Retinal pigment epithelial cell (primary cell): ENCODE measurements around the gene CDH13.

ENCODE experiments used
- DNase-seq: peaks from one replicate; pipeline ENCODE4 v3.0.0-alpha.2; 2010; ENCODE audit warnings: low read depth
- H3K4me3 ChIP-seq: 2 replicates; pipeline ENCODE4 v1.5.1; 2011; ENCODE audit warnings: mild to moderate bottlenecking, low read length, control low read depth, moderate library complexity
- TF ChIP-seq, protein P1 (sequence below): conservative IDR thresholded peaks from 2 replicates; pipeline ENCODE4 v1.5.1; 2011; ENCODE audit warnings: low read depth, low read length, control low read depth, inconsistent platforms

The CDH13 gene

DNA sequence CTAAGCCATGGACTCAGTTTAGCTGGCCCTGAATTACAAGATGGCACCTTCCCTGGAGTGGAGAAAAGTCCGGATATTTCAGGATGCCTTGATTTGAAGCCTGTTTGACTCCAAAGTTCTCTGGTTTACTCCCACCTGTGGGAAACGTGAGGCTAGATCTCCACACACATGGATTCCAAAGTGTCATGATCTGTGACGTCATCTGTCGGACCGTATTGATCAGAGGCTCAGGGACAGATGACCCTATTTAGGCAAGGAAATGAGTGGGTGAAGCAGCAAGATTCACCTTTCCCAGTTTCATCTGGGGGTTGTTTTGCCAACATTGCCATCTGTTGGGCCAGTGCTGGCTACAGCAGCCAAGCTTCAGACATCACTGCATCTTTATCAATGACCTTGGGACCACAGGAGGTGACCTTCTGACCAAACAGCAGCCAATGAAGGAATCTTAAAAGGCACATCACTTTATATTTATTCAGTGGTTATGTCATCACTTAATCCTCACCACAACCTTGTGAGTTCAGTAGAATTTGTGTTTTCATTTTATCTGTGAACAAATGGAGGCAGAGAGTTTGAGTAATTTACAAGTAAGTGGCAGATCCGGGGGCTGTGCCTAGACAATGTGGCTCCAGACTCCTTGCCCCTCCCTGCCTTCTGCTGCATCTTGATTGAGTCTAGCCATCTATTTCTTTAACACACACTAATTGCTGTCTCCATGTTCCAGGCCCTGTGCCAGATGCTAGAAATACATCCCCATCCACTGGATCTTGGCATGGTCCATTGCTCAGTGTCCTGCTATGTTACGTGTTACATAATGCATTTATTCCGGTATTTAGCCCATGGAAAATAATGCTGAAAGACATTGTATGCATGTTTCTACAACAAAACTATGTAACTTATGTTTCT, 1.5 kb upstream of the CDH13 start:
- TF ChIP-seq, protein P1, sequence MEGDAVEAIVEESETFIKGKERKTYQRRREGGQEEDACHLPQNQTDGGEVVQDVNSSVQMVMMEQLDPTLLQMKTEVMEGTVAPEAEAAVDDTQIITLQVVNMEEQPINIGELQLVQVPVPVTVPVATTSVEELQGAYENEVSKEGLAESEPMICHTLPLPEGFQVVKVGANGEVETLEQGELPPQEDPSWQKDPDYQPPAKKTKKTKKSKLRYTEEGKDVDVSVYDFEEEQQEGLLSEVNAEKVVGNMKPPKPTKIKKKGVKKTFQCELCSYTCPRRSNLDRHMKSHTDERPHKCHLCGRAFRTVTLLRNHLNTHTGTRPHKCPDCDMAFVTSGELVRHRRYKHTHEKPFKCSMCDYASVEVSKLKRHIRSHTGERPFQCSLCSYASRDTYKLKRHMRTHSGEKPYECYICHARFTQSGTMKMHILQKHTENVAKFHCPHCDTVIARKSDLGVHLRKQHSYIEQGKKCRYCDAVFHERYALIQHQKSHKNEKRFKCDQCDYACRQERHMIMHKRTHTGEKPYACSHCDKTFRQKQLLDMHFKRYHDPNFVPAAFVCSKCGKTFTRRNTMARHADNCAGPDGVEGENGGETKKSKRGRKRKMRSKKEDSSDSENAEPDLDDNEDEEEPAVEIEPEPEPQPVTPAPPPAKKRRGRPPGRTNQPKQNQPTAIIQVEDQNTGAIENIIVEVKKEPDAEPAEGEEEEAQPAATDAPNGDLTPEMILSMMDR: no peak
- H3K4me3 ChIP-seq: no peak overlapping the region
- no peak for DNase-seq

DNA sequence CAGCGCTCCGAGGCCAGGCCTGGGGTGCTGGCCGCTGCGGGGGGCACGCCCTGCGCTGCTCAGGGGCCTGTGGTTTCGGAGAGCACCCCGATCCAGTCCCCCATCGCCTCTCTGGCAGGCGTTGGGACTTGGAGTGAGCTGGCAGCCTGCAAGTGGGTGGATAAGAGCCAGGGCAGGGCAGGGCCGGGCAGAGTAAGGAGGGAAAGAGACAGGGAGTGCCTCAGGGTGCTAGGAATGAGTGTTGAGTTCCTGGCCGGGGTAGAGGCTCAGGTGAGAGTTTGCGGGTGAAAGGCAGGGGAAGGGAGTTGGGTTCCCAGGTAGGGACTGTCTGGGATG, 1.3 kb downstream of the CDH13 start:
- TF ChIP-seq, protein P1: no peak
- H3K4me3 ChIP-seq: peak overlapping the region; percentile 70
- DNase-seq: no peak

DNA sequence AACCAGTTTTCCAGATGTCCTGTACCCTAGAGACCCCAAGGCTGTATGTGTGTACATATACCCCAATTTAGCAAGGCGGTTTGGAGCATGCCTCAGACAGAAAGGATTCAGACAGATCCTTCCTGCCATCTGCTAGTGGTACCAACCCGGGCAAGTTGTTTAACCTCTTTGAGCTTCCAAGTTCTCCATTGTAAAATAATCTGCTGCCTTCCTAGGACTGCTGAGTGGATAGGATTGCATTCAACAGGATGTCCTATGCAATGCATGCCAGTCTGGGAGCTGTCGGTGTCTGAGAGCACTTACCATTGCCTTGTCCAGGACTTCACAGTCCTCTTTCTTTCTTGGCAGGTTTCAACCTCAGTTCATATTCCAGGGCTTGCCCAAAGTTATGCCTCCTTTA, 1.9 kb downstream of the CDH13 start:
- H3K4me3 ChIP-seq: no peak overlapping the region
- TF ChIP-seq, protein P1: no peak
- DNase-seq: no peak

DNA sequence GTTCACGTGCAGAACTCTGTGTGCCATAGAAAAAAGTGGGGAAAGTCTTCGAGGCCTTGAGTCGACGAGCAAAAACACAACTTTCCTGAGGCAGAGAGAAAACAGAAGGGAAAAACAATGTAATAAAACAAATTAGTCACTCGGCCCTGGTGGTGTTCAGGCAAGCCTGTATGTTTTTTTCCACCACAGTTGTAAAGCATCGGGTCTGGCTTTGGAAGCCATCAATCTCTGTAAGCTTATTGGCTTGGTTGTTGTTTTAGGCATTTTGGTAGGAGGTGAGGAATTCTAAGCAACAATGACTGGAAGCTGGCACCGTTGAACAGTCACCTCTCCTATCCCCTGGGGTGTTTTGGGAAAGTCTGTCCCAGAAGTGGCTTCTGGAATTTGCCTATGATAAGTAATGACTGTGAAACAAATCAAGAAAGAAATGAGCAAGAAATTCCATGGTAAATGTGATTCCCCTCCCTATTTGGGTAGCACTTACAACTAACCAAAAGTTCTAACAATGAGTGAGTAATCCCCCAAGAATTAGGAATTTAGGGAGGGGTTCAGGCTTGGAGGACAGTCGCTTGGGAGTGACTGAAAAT, 2.8 kb downstream of the CDH13 start:
- H3K4me3 ChIP-seq: no peak overlapping the region
- TF ChIP-seq, protein P1: no peak
- no peak for DNase-seq

GRCh38 chr16:82630219-82630618, 3.5 kb downstream of the CDH13 start:
- H3K4me3 ChIP-seq: no peak overlapping the region
- DNase-seq: no peak
- TF ChIP-seq, protein P1: no peak

DNA sequence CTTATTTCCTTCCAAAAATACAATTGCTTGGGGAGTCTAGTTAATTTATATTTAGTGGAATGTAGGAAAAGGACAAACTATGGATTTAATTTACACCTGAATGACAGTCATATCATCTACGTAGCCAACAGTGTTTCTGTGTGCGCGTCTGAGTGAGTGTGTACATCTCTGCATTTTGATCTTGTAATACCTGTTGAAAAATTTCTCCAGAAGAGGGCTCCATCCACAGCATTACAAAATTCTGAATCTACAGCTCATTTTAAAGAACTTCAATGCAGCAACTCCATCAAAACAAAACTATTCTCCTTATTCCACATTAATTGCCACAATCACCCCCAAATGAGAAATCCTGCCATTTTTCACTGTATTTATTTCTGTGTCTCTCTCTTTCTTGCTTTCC, 3.9 kb downstream of the CDH13 start:
- TF ChIP-seq, protein P1: peak; percentile 46
- no peak for DNase-seq
- H3K4me3 ChIP-seq: no peak overlapping the region
